ENCODE results near the gene TMEM163.

TMEM163 gene

DNA sequence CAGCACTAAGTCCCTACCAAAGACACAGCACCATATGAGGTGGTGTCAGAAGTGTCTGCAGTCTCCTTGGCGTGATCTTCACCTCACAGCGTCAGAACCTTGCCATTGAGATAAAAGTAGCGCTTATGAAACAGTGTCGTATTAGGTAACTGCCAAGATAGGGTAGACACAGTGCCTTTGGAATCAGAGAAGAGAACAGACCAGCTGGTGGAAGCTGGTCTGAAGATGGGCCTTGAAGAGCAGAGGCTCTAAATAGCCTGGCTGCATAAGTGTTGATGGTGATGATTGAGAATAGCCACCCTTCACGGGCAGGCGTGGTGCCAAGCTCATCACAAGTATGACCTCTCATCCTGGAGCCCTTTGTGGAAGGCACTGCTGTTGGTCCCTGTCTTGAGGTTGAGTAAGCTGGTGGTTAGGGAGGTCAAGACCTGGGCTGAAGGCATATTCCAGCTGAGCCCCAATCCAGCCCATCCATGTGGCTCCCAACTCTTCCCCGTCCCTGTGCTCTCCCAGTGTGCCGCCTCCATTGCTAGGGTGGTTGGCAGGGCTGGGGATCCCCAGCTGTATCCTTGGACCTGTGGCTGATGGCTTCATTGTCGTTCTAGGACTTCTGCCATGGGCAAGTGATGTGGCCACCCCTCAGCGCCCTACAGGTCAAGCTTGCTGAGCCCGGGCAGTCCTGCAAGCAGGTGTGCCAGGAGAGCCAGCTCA lies 277.5 kb downstream of the TMEM163 start:
- in situ Hi-C loops (cut with MboI; ENCODE audit: low pct_unique_long_range_greater_than_20kb, low sequenced_read_pairs), result loop anchor here (25.0 kb wide), 1 partner anchor 554 kb away; no protein-coding TSS in a partner anchor
- DNase-seq, result no peak

DNA sequence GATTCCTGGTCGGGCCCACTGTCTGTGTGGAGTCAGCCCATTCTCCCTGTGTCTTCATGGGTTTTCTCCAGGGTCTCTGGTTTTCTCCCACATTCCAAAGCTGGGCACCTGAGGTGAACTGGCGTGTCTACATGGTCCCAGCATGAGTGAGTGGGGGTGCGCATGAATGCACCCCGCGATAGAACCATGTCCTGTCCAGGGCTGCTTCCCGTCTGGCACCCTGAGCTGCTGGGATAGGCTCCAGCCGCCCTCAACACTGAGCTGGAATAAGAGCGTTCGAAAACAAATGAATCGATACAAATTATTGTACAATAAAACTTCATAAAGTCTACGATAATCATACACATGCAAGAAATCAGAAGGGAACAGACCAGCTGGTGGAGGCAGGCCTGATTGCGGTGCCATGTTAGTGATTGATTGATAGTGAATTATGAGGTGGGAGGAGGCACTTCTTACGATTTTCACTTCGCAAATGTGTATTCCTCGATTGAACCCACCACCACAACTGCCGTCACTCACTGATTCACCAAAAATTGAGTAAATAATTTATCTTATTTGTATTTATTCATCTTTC lies 278.4 kb downstream of the TMEM163 start:
- DNase-seq, result no peak
- in situ Hi-C loops (cut with MboI; ENCODE audit: low pct_unique_long_range_greater_than_20kb, low sequenced_read_pairs), result loop anchor here (25.0 kb wide), 1 partner anchor 553 kb away; no protein-coding TSS in a partner anchor

- no peak for DNase-seq
- in situ Hi-C loops (cut with MboI; ENCODE audit: low pct_unique_long_range_greater_than_20kb, low sequenced_read_pairs), result loop anchor here (10.0 to 25.0 kb wide), 2 partner anchors 324 to 551 kb away; no protein-coding TSS in a partner anchor
Observed at GRCh38 chr2:134438371-134438770, 280.4 kb downstream of the TMEM163 start.

- no peak for DNase-seq
- in situ Hi-C loops (cut with MboI; ENCODE audit: low pct_unique_long_range_greater_than_20kb, low sequenced_read_pairs), result loop anchor here (10.0 to 25.0 kb wide), 2 partner anchors 322 to 549 kb away; no protein-coding TSS in a partner anchor
Observed at GRCh38 chr2:134436706-134437105, 282.1 kb downstream of the TMEM163 start.

DNA sequence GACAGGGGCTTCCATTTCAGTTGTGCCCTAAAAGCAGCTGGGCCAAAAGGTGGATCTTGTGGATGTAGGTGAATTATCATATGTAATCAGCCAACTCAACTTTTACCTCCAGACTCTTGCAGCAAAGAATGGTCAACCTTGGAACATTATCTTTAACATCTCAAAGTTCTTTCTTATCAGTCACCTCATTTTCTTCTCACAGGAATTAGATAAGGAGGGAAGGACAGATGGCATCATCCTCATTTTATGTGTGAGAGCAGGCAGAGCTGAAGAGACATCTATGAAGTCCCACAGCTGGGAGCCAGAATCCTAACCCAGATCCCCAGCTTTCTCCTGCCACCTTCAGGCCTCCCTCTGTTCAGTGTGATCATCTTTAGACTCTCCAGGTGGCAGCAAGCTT lies 282.9 kb downstream of the TMEM163 start:
- in situ Hi-C loops (cut with MboI; ENCODE audit: low pct_unique_long_range_greater_than_20kb, low sequenced_read_pairs), result loop anchor here (10.0 to 25.0 kb wide), 2 partner anchors 321 to 549 kb away; no protein-coding TSS in a partner anchor
- no peak for DNase-seq

- DNase-seq, result no peak
- in situ Hi-C loops (cut with MboI; ENCODE audit: low pct_unique_long_range_greater_than_20kb, low sequenced_read_pairs), result loop anchor here (10.0 to 25.0 kb wide), 2 partner anchors 321 to 548 kb away; no protein-coding TSS in a partner anchor
Observed at GRCh38 chr2:134435505-134435904, 283.3 kb downstream of the TMEM163 start.

- in situ Hi-C loops (cut with MboI; ENCODE audit: low pct_unique_long_range_greater_than_20kb, low sequenced_read_pairs), result loop anchor here (10.0 to 25.0 kb wide), 2 partner anchors 319 to 547 kb away; no protein-coding TSS in a partner anchor
- DNase-seq, result no peak
Observed at GRCh38 chr2:134433979-134434378, 284.8 kb downstream of the TMEM163 start.

DNA sequence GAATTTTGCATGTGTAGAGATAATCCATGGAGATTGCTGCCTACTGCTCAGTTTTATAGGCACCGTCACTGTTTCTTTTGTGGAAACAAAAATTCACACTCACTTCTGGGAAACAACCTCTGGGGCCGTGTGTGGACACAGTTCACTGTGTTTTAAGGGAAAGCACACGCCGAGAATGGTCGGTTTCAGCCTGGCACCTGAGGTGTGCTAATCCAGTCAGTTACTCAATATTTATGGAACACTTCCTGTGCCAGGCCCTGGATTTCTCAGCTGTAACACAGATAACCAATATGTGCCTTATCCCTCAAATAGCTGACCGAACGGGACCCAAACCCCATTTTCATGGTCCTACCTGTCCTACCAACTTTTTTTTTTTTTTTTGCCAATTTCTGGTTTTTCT lies 285.3 kb downstream of the TMEM163 start:
- DNase-seq, result no peak
- in situ Hi-C loops (cut with MboI; ENCODE audit: low pct_unique_long_range_greater_than_20kb, low sequenced_read_pairs), result loop anchor here (10.0 to 25.0 kb wide), 2 partner anchors 319 to 546 kb away; no protein-coding TSS in a partner anchor

DNA sequence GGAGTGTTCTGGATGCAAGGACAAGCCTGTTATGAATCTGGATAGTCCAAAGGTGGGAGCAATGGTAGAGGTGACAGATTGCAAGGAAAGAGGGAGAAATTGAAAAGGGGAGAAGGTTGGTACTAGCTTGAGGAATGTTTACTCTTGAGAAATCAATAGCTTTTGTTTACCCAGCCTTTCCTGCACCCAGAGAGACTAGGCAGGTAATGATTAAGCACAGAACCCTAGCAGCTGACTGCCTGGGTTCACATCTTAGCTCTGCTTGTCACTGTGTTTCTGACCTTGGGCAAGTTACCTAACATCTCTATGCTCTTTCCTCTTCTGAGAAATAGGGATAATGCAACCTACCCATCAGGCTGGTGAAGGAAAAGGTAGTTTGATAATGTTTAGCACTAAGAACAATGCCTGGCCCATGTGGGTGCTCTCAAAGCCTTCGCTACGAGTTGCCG lies 286.3 kb downstream of the TMEM163 start:
- in situ Hi-C loops (cut with MboI; ENCODE audit: low pct_unique_long_range_greater_than_20kb, low sequenced_read_pairs), result loop anchor here (10.0 to 25.0 kb wide), 2 partner anchors 318 to 545 kb away; no protein-coding TSS in a partner anchor
- DNase-seq, result no peak

DNA sequence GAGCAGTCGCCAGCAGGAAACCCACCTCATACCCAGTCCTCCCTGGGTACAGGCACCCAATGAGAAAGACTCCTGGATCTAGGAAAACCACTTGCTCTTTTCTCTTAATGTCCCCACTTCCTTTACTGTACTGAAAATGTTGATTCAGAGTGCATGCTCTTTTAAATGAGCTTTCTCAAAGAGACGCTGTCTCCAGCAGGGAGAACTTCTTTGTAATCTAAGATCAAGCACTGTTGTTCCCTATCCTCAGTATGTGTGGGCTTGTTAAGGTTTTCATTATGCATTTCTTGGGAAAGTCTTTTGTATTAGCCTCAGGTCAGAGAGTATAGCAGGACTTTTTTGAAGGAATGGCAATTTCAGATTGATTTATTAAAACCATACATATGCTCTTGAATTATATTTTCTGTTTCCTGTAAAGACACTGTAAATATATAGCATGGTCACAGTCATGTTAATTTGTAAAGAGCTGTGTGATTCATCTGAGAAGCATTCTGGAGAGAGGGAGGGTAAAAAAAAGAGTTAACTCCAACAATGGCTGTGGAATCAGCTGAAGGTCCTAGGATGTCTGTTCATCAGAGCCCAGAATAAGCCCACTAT lies 286.9 kb downstream of the TMEM163 start:
- in situ Hi-C loops (cut with MboI; ENCODE audit: low pct_unique_long_range_greater_than_20kb, low sequenced_read_pairs), result loop anchor here (10.0 to 25.0 kb wide), 2 partner anchors 317 to 545 kb away; no protein-coding TSS in a partner anchor
- no peak for DNase-seq

DNA sequence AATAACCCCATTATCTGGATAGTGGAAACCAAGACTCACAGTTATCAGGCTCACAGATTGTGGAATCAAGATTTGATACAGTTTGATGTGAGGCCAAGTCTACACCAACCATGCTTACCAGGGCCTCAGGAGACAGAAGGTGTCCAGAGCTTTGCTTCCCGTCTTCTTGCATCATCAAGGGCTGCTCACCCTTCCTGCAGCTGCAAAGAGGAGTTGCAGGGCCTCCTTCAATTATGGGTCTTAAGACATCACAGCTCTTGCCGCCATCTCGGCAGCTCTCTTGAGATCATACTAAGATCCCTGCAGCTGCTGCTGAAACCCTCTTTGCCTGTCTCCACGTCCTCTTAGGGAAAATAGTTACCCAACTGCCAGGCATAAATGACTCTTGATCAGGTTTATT lies 288.9 kb downstream of the TMEM163 start:
- no peak for DNase-seq

DNA sequence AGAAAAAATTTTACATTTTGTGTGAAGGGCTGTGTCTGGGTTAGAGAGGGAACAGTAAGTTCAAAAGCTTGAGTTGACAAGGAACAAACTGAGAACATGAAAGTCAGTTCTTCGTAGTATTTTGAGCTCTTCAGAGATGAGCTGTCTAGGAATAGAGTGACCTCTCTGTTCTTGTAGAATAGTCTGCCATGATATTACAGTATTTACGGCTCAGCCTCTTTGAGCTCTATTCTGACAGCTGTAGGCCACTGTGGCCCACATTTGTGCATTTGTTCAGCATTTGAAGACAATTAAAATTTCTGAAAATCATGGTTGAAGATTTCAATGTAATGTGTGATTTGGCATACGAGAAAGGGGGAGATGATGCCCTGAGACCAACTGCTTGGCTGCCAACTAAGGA lies 292.1 kb downstream of the TMEM163 start:
- DNase-seq, result no peak
- in situ Hi-C loops (cut with MboI; ENCODE audit: low pct_unique_long_range_greater_than_20kb, low sequenced_read_pairs), result loop anchor here (25.0 kb wide), 1 partner anchor 539 kb away; no protein-coding TSS in a partner anchor

More for the DNA sequence above, 288.9 kb downstream of the TMEM163 start:
- in situ Hi-C loops (cut with MboI; ENCODE audit: low pct_unique_long_range_greater_than_20kb, low sequenced_read_pairs), result loop anchor here (10.0 to 25.0 kb wide), 2 partner anchors 315 to 543 kb away; no protein-coding TSS in a partner anchor

- DNase-seq, result no peak
- in situ Hi-C loops (cut with MboI; ENCODE audit: low pct_unique_long_range_greater_than_20kb, low sequenced_read_pairs), result loop anchor here (25.0 kb wide), 1 partner anchor 539 kb away; no protein-coding TSS in a partner anchor
Observed at GRCh38 chr2:134425724-134426496, 292.9 kb downstream of the TMEM163 start.

GRCh38 chr2:134421556-134422328 lies 297.1 kb downstream of the TMEM163 start:
- no peak for DNase-seq
- in situ Hi-C loops (cut with MboI; ENCODE audit: low pct_unique_long_range_greater_than_20kb, low sequenced_read_pairs), result loop anchor here (25.0 kb wide), 1 partner anchor 184 kb away; no protein-coding TSS in a partner anchor

- no peak for DNase-seq
- in situ Hi-C loops (cut with MboI; ENCODE audit: low pct_unique_long_range_greater_than_20kb, low sequenced_read_pairs), result loop anchor here (25.0 kb wide), 1 partner anchor 184 kb away; no protein-coding TSS in a partner anchor
Observed at GRCh38 chr2:134420920-134421319, 297.9 kb downstream of the TMEM163 start.

DNA sequence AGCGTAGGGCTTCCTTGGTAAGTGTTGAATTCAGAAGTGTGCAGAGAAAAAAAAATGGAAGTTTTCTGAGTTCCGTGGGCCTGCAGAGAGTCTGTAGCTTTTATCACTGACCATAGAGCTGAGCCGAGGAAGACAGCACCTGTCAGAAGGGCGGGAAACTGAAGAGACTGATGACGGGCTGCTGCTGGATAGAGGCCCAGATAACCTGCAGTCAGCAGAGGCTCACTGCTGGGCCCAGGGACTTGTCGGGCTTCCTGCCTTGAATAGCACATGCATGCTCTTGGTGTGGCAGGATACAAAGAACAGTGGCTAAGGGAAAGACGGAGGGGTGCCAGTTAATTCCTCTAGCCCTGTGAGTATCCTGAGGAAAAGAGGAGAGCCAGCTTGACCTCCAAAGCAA lies 298.5 kb downstream of the TMEM163 start:
- DNase-seq, result no peak
- in situ Hi-C loops (cut with MboI; ENCODE audit: low pct_unique_long_range_greater_than_20kb, low sequenced_read_pairs), result loop anchor here (25.0 kb wide), 1 partner anchor 183 kb away; no protein-coding TSS in a partner anchor

- DNase-seq, result no peak
- in situ Hi-C loops (cut with MboI; ENCODE audit: low pct_unique_long_range_greater_than_20kb, low sequenced_read_pairs), result loop anchor here (25.0 kb wide), 1 partner anchor 181 kb away; no protein-coding TSS in a partner anchor
Observed at GRCh38 chr2:134417968-134418582, 300.7 kb downstream of the TMEM163 start.

Measured in KBM-7 (cell line).